GM04503 (cell line): Measurements from ENCODE around the gene OPN1MW3.
"Not testable (repeated sequence)": the region's sequence is repeated elsewhere in the genome, so short reads cannot be mapped to it uniquely, and the experiment has no call there.

Experiments used
- DNase-seq: peaks from one replicate; pipeline ENCODE4 v3.0.0-alpha.2; 2012; ENCODE audit warnings: low read depth

OPN1MW3 gene

DNA sequence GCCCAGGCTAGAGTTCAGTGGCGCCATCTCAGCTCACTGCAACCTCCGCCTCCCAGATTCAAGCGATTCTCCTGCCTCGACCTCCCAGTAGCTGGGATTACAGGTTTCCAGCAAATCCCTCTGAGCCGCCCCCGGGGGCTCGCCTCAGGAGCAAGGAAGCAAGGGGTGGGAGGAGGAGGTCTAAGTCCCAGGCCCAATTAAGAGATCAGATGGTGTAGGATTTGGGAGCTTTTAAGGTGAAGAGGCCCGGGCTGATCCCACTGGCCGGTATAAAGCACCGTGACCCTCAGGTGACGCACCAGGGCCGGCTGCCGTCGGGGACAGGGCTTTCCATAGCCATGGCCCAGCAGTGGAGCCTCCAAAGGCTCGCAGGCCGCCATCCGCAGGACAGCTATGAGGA lies at the start of gene OPN1MW3:
Gene OPN1MW3, plus strand, starts transcription at position 301 of the 400 bp plus-strand sequence. Its CDS starts 38 bp downstream, at position 339.
- DNase-seq: not testable (repeated sequence)

GRCh38 chrX:154209670-154210418 lies 47.5 kb upstream of the OPN1MW3 start:
- DNase-seq: not testable (repeated sequence)

GRCh38 chrX:154211057-154211456 lies 46.3 kb upstream of the OPN1MW3 start:
- DNase-seq: not testable (repeated sequence)

DNA sequence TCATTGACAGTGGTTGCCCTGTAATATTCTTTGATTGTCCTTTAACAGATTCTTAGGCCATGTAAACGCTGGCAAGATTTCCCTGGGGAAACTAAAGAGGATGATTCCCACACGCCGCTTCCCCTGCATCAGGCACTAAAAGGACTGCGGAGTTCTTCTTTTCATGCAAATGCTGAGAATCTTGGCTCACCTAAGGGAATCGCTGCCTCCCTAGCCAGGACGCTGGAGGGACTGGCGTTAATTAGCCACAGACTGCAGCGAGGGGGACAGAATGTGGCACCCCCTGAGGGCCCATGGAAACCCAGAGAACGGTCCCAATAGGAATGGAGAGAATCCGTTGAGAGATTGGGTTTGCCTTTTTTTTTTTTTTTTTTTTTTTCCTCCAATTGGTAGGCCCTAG lies 45.9 kb upstream of the OPN1MW3 start:
- DNase-seq: not testable (repeated sequence)

- not testable (repeated sequence) for DNase-seq
These were observed 37.9 kb upstream of the OPN1MW3 start, which contains the start of gene OPN1MW2 for GRCh38 chrX:154219456-154219855. OPN1MW2 (plus strand) TSS chrX:154219756; CDS start chrX:154219816, 60 bp downstream.

GRCh38 chrX:154225292-154225691 lies 32.1 kb upstream of the OPN1MW3 start:
- not testable (repeated sequence) for DNase-seq

GRCh38 chrX:154226706-154227105 lies 30.7 kb upstream of the OPN1MW3 start:
- not testable (repeated sequence) for DNase-seq

- not testable (repeated sequence) for DNase-seq
These were observed 25.9 kb upstream of the OPN1MW3 start for GRCh38 chrX:154231443-154231842.

- DNase-seq: not testable (repeated sequence)
These were observed 23.8 kb upstream of the OPN1MW3 start for GRCh38 chrX:154233620-154234019.

DNA sequence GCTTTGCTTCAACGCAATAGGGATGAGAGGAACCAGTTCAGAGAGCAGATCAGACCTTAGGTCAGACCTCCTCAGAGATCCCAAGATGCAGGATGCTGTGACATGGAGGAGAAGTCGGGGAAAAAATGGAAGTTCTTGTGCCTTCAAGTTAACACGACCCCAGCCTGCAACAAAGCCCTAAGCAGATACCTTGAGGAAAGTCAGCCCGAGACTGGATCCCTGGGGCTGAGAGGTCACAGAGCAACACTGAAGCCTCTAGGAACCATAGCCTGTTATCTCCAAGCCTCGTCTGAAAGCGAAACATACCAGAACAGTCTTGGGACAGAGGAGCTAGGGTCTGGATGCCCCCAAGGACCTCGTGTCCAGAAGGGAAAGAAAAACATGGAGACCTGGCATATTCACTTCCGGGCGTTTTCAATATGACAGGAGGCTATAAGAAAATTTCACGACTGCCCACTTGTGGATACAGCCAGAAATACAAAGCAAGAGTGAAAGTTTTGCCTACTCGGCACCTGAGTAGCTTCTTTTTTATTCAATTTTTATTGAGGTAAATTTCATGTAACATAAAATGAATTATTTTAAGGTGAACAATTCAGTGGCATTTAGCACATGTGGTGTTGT lies 18.3 kb upstream of the OPN1MW3 start:
- not testable (repeated sequence) for DNase-seq

DNA sequence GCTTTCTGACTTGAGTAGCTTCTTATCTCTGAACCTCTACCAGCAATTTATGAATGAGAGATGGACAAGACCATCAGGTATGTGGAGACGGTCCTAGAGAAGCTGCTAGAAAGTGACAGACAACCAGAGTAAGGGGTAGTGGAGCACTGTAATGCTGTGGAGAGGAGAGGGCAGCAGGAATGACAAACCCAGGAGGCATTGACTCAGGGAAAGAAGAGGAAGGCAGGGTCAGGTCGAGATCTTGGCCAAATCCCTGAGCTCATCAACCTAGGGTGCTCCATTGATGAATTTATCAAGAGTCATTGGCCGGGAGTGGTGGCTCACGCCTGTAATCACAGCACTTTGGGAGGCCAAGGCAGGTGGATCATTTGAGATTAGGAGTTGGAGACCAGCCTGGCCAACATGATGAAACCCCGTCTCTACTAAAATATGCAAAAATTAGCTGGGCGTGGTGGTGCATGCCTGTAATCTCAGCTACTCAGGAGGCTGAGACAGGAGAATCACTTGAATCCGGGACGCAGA lies 17.3 kb upstream of the OPN1MW3 start:
- not testable (repeated sequence) for DNase-seq

- not testable (repeated sequence) for DNase-seq
These were observed 9.9 kb upstream of the OPN1MW3 start for GRCh38 chrX:154247377-154248045.

DNA sequence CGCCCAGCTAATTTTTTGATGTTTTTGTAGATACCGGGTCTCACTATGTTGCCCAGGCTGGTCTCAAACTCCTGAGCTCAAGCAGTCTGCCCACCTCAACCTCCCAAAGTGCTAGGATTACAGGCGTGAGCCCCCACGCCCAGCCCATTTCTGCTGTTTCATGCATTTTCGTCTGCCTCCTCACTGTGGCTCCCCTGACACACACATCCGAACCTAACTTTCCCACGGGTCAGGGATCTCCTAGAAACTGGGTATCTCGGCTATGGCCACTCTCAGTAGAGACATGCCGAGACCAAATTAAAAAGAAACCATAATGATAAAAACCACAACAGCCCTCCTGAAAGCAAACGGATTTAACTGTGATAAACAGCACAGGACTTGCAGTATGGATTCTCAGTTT lies 9.3 kb upstream of the OPN1MW3 start:
- not testable (repeated sequence) for DNase-seq

DNA sequence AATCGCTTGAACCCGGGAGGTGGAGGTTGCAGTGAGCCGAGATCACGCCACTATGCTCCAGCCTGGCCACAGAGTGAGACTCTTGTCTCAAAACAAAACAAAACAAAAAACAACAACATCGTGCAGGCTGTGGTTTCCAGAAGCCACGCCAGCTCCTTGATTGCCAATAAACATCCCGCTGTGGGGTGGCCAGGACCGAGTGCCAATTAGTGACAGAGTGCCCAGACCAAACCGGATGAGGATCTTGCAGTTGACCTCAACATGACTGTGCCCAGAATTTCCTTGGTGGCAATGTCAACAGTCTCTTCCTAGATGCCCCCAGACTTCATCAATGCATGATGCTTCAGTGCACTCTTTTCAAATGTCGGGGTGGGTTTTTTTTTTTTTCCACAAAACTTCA lies 1.3 kb downstream of the OPN1MW3 start:
- not testable (repeated sequence) for DNase-seq

- not testable (repeated sequence) for DNase-seq
These were observed 5.7 kb downstream of the OPN1MW3 start for GRCh38 chrX:154263072-154263471.

DNA sequence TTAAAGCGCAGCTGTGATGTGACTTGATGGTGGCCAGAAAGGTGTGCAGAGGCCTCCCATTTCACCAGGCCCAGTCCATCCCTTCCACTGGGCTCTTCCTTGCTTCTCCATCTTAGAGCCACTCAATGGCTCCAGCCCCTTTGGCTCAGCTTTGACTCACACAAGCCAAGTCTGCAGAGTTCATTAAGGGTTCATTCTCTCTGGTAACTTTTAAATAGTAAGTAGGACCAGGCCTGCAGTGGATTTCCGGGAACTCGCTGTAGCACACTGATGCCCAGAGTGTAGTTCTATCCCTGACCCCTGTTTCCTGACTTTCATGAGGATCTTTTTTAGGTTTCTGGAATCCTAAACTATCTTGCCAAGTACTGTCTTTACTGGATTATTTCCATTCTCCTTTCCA lies 11.9 kb downstream of the OPN1MW3 start:
- DNase-seq: not testable (repeated sequence)

- DNase-seq: not testable (repeated sequence)
These were observed 27.3 kb downstream of the OPN1MW3 start for GRCh38 chrX:154284489-154285338.

DNA sequence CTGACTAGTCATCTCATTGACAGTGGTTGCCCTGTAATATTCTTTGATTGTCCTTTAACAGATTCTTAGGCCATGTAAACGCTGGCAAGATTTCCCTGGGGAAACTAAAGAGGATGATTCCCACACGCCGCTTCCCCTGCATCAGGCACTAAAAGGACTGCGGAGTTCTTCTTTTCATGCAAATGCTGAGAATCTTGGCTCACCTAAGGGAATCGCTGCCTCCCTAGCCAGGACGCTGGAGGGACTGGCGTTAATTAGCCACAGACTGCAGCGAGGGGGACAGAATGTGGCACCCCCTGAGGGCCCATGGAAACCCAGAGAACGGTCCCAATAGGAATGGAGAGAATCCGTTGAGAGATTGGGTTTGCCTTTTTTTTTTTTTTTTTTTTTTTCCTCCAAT lies 29.0 kb downstream of the OPN1MW3 start:
- DNase-seq: not testable (repeated sequence)

- no peak for DNase-seq
These were observed 37.6 kb downstream of the OPN1MW3 start, which contains the start of gene TEX28 for GRCh38 chrX:154294791-154295574. TEX28 (minus strand) TSS chrX:154295124; CDS start chrX:154292117, 3,007 bp downstream.

DNA sequence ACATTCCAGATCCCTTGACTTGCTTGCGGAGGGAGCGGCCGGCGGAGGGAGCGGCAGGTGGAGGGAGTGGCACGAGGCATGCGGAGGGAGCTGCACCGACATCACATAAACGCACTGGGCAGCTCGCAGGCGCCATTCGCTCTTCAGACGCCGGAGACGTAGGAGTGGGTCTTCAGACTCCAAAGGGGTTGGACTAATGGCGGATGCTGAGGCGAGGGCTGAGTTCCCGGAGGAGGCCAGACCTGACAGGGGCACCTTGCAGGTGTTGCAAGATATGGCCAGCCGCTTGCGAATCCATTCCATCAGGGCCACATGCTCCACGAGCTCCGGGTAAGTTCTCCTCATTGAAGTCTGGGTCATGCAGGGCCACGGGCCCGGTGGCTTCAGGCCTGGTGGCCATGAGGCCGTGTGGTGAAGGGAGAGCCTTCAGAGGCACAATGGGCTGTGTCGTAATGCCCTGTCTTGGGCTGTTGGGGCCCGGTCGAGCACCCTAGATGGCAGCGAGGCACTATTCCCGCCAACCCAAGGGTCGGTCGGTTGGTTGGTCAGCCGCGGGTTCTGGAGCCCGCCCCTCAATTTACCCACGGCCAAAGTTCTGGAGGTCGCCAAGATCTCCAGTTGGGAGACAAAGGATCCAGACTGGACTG lies 38.4 kb downstream of the OPN1MW3 start, which contains the start of gene TKTL1:
Gene TKTL1, plus strand, starts transcription at position 132 of the 647 bp plus-strand sequence. Its CDS starts 65 bp downstream, at position 197.
- no peak for DNase-seq
